Measurements from ENCODE around the gene FAM193B. TPM values are rescaled to one million over a fixed set of nuclear protein-coding genes. Genes with fewer than 3 reads are reported as not detected.

The FAM193B gene
- total and polyA plus RNA-seq, 7 experiments from 2014 or later = 4.1 to 275 (median 157) TPM

DNA sequence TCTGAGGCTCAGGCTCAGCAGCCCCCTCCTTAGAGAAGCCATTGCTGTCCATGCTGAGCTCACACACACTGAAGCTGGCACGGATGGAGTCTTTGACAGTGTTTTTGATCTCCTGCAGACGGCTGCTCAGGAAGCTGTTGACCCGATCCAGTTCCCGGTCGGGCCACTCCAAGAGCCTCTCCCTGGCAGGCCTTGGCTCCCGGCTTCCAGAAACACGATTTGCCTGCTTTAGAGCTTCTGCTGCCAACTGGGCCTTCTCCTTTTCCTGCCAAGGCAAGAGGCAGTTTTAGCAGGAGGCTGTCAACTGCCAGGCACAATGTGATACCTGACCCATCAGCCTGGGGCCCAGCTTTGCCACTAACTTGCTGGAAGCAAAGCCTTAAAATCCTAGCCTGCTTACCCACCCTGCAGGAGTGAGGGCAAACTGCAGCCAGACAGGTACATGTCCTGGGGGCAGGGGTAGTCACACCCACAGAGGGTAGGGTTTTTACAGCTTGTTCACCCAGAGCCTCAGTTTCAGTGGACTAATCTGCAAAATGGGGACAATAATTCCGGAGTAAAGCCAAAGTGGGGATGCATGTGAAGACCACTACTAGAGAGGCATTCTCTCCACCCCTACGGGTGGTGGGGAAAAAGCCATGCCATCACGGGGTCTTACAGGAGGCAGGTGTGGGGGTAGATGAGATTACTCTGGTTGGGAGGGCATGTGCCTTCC, 29.3 kb downstream of the FAM193B start:
- intact Hi-C loops (cut with micrococcal nuclease) = no loop called here
- POLR2A ChIA-PET = interaction anchor here (1.0 kb wide), 1 partner anchor 9 kb away, joined by 3 read pairs; no protein-coding TSS in a partner anchor
- no peak for ATAC-seq
- no peak overlapping the region for H3K27ac Mint-ChIP-seq
- H3K27me3 Mint-ChIP-seq = no peaks in the 10 kb centered on the region
- peaks cover 0 to 7% (median 4%) of the 10 kb centered on the region in 5 donors for H3K36me3 Mint-ChIP-seq
- DNase-seq = no peak
- H3K4me3 Mint-ChIP-seq = no peak overlapping the region
- no peaks in the 10 kb centered on the region for H3K9me3 ChIP-seq (ENCODE audit: control insufficient read depth in 2 of 3, low read length in 3 of 3)
- peaks cover 0 to 6% of the 10 kb centered on the region in 2 donors for H3K4me1 ChIP-seq (ENCODE audit: control insufficient read depth in 2 of 2, insufficient read depth in 2 of 2, low read length in 2 of 2)
- no peak overlapping the region for H3K27ac ChIP-seq (ENCODE audit: low read depth, low read length)
- peaks cover 0 to 89% (median 10%) of the 10 kb centered on the region in 3 experiments for H3K36me3 ChIP-seq (ENCODE audit: control insufficient read depth in 2 of 3, insufficient read depth in 3 of 3, low read length in 3 of 3)
- peaks cover 6 to 20% (median 11%) of the 10 kb centered on the region in 7 donors for H3K4me1 Mint-ChIP-seq
- CTCF ChIA-PET = interaction anchor here (1.1 kb wide), 1 partner anchor 221 kb away, joined by 3 read pairs; the partner anchor contains the start of gene PRELID1
- no peaks in the 10 kb centered on the region for H3K9me3 Mint-ChIP-seq
- no peaks in the 10 kb centered on the region for H3K27me3 ChIP-seq (ENCODE audit: control insufficient read depth in 2 of 2, insufficient read depth in 2 of 2, low read length in 2 of 2)
- no peak overlapping the region for H3K4me3 ChIP-seq (ENCODE audit: low read length)

DNA sequence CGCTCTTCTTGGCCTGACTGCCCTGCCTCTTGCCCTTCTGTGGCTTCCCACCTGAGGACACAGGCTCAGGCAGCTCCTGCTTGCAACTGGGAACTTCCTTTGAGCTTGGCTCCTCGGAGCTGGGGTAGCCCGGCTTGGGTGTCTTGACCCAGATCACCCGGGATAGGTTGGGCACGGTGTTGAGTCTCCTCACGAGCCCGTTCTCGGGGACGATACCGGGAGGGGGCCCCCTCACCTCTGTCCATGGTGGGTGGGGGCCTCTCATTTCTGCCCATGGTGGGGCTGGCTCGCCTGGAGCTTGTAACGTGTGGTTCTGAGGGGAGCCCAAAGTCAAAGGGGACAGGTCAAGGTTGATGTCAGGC, 29.8 kb downstream of the FAM193B start:
- Histone ChIP-seq H3K36me3 (ENCODE audit: control insufficient read depth in 2 of 3, insufficient read depth in 3 of 3, low read length in 3 of 3) (peaks cover 0 to 84% (median 6%) of the 10 kb centered on the region in 3 experiments), H3K9me3 (ENCODE audit: control insufficient read depth in 2 of 3, low read length in 3 of 3) (no peaks in the 10 kb centered on the region), H3K27ac (ENCODE audit: low read depth, low read length) (no peak overlapping the region), H3K27me3 (ENCODE audit: control insufficient read depth in 2 of 2, insufficient read depth in 2 of 2, low read length in 2 of 2) (no peaks in the 10 kb centered on the region), H3K4me1 (ENCODE audit: control insufficient read depth in 2 of 2, insufficient read depth in 2 of 2, low read length in 2 of 2) (peaks cover 0 to 6% of the 10 kb centered on the region in 2 donors), H3K4me3 (ENCODE audit: low read length) (no peak overlapping the region)
- Mint-ChIP-seq H3K9me3 (no peaks in the 10 kb centered on the region), H3K27ac (no peak overlapping the region), H3K36me3 (peaks cover 0 to 6% (median 4%) of the 10 kb centered on the region in 5 donors), H3K27me3 (no peaks in the 10 kb centered on the region), H3K4me3 (no peak overlapping the region), H3K4me1 (peaks cover 12 to 25% (median 17%) of the 10 kb centered on the region in 7 donors)
- POLR2A ChIA-PET = interaction anchor here (0.6 kb wide), 1 partner anchor 628 kb away, joined by 4 read pairs; no protein-coding TSS in a partner anchor
- CTCF ChIA-PET = interaction anchor here (1.1 kb wide), 1 partner anchor 221 kb away, joined by 3 read pairs; the partner anchor contains the start of gene PRELID1
- ATAC-seq = no peak
- DNase-seq = no peak
- intact Hi-C loops (cut with micrococcal nuclease) = no loop called here

DNA sequence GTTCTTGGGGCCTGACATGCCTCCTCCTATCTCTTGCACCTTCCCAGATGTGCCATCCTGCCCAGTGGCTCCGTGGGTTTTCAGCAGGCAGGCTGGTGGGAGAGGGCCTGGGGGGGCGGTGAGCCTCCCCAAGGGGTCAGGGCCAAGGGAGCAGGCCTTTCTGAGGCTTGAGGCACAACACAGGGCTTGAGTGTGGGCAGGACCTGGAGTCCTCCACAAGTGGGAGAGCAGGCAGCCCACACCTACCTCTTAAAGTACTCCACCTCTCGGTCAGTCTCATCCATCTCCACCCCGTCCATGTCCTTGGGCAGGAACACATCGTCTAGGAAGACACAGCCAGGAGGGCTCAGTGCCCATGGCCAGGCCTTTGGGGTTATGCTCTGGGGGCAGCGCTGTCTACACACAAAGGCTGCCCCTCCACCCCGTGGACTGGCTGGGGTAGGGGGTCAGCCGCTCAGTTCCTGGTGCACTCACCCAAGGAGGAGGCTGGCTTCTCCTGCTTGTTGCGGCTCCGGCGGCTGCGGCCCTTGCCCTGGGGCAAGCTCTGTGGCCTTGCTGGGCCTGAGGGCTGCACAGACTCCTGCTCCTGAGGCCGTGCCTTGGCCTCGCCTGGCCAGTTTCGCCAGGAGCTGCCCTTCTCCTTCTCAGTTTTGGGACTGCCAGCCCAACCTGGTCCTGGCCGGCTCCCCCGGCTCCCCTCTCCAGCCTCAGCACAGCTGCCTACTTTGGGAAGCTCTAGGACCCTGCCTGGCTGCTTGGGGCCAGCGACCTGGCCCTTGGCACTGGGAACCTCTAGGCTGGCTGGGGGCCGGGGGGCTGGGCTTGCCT, 30.4 kb downstream of the FAM193B start:
- H3K4me1 ChIP-seq (ENCODE audit: control insufficient read depth in 2 of 2, insufficient read depth in 2 of 2, low read length in 2 of 2) = peaks cover 6% of the 10 kb centered on the region in 2 donors
- H3K9me3 Mint-ChIP-seq = no peaks in the 10 kb centered on the region
- H3K4me1 Mint-ChIP-seq = peaks cover 15 to 28% (median 22%) of the 10 kb centered on the region in 7 donors
- H3K36me3 ChIP-seq (ENCODE audit: control insufficient read depth in 2 of 3, insufficient read depth in 3 of 3, low read length in 3 of 3) = peaks cover 0 to 78% (median 3%) of the 10 kb centered on the region in 3 experiments
- no peak for DNase-seq
- H3K27me3 Mint-ChIP-seq = no peaks in the 10 kb centered on the region
- peaks cover 0 to 6% (median 3%) of the 10 kb centered on the region in 5 donors for H3K36me3 Mint-ChIP-seq
- intact Hi-C loops (cut with micrococcal nuclease) = no loop called here
- POLR2A ChIA-PET = interaction anchor here (0.6 kb wide), 1 partner anchor 629 kb away, joined by 4 read pairs; no protein-coding TSS in a partner anchor
- H3K27ac ChIP-seq (ENCODE audit: low read depth, low read length) = no peak overlapping the region
- H3K4me3 Mint-ChIP-seq = no peak overlapping the region
- CTCF ChIA-PET = interaction anchor here (1.1 kb wide), 1 partner anchor 220 kb away, joined by 3 read pairs; the partner anchor contains the start of gene PRELID1
- no peak for ATAC-seq
- no peaks in the 10 kb centered on the region for H3K9me3 ChIP-seq (ENCODE audit: control insufficient read depth in 2 of 3, low read length in 3 of 3)
- H3K27me3 ChIP-seq (ENCODE audit: control insufficient read depth in 2 of 2, insufficient read depth in 2 of 2, low read length in 2 of 2) = no peaks in the 10 kb centered on the region
- H3K27ac Mint-ChIP-seq = peak overlapping the region in 1 of 9 donors; percentile 56
- H3K4me3 ChIP-seq (ENCODE audit: low read length) = no peak overlapping the region

DNA sequence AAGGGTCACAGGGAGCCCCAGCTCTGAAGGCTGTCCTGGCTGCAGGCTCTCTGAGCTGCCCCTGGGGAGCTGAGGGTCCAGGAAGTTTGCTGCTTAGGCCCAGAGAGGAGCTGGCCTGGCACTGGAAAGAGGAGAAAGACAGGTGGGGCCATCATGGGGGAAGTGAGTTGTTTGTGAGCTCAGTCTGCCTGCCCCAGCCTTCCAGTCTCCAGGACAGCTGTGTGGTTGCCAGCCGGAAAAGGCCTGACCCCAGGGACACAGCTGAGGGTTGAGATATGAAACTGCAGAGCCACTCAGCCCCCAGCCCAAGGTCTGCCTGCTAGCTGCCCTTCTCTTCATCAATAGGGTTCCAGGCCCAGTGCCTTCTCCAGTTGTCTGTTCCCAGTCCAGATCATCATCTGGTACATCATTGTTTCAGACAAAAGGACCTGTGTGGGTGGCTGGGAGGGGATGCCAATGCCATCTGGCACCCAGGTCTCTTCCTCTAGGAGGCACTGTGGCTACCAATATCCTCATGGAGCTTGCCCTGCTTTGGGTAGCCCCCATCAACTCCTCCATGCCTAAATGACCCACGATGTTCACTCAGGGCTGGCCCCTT, 33.3 kb downstream of the FAM193B start:
- no peaks in the 10 kb centered on the region for H3K9me3 Mint-ChIP-seq

DNA sequence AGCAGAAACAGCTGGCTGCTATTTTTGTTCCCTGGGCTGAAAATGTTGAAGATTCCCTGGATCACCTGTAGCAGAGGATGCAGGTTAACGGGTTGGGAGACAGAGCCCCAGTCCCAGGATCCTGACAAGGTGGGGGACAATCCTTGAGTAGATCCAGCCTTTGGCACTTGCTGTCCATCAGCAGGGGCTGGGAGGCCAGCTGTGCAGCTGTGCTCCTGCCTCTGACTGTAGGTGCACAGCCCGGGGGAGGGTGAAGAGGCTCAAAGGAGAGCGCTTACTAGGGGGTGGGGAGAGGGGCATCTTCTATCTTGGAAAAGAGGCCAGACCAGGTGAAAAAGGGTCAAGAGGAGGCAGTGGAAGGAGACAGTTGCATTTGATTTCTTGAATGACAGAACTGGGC, 34.1 kb downstream of the FAM193B start:
- no peak for ATAC-seq
- Histone ChIP-seq H3K27me3 (ENCODE audit: control insufficient read depth in 2 of 2, insufficient read depth in 2 of 2, low read length in 2 of 2) (no peaks in the 10 kb centered on the region), H3K4me3 (ENCODE audit: low read length) (no peak overlapping the region), H3K27ac (ENCODE audit: low read depth, low read length) (no peak overlapping the region), H3K9me3 (ENCODE audit: control insufficient read depth in 2 of 3, low read length in 3 of 3) (no peaks in the 10 kb centered on the region), H3K36me3 (ENCODE audit: control insufficient read depth in 2 of 3, insufficient read depth in 3 of 3, low read length in 3 of 3) (peaks cover 0 to 51% (median 0%) of the 10 kb centered on the region in 3 experiments), H3K4me1 (ENCODE audit: control insufficient read depth in 2 of 2, insufficient read depth in 2 of 2, low read length in 2 of 2) (peaks cover 15 to 17% of the 10 kb centered on the region in 2 donors)
- peaks cover 35 to 52% (median 42%) of the 10 kb centered on the region in 7 donors for H3K4me1 Mint-ChIP-seq
- no peak for DNase-seq
- ChIA-PET POLR2A (interaction anchor here (1.4 kb wide), 1 partner anchor 79 kb away, joined by 3 read pairs; no protein-coding TSS in a partner anchor), CTCF (interaction anchor here (0.7 kb wide), 1 partner anchor 130 kb away, joined by 3 read pairs; no protein-coding TSS in a partner anchor)
- H3K9me3 Mint-ChIP-seq = no peaks in the 10 kb centered on the region
- peak overlapping the region in 4 of 10 donors; percentile 32 to 59 (median 42) for H3K4me3 Mint-ChIP-seq
- intact Hi-C loops (cut with micrococcal nuclease) = no loop called here
- H3K27me3 Mint-ChIP-seq = peaks cover 0 to 2% (median 0%) of the 10 kb centered on the region in 5 donors
- peak overlapping the region in 4 of 9 donors; percentile 54 to 83 (median 64) for H3K27ac Mint-ChIP-seq
- H3K36me3 Mint-ChIP-seq = peaks cover 3 to 20% (median 10%) of the 10 kb centered on the region in 5 donors

More for the DNA sequence above, 33.3 kb downstream of the FAM193B start:
- POLR2A ChIA-PET = interaction anchor here (1.4 kb wide), 2 partner anchors 10 to 78 kb away, joined by 3 read pairs; no protein-coding TSS in a partner anchor
- peak overlapping the region in 5 of 9 donors; percentile 30 to 72 (median 62) for H3K27ac Mint-ChIP-seq
- Histone ChIP-seq H3K9me3 (ENCODE audit: control insufficient read depth in 2 of 3, low read length in 3 of 3) (no peaks in the 10 kb centered on the region), H3K36me3 (ENCODE audit: control insufficient read depth in 2 of 3, insufficient read depth in 3 of 3, low read length in 3 of 3) (peaks cover 0 to 54% (median 0%) of the 10 kb centered on the region in 3 experiments), H3K4me3 (ENCODE audit: low read length) (no peak overlapping the region), H3K27me3 (ENCODE audit: control insufficient read depth in 2 of 2, insufficient read depth in 2 of 2, low read length in 2 of 2) (no peaks in the 10 kb centered on the region), H3K4me1 (ENCODE audit: control insufficient read depth in 2 of 2, insufficient read depth in 2 of 2, low read length in 2 of 2) (peaks cover 9 to 12% of the 10 kb centered on the region in 2 donors), H3K27ac (ENCODE audit: low read depth, low read length) (peak overlapping the region; percentile 24)
- H3K4me1 Mint-ChIP-seq = peaks cover 28 to 44% (median 34%) of the 10 kb centered on the region in 7 donors
- peaks cover 3 to 14% (median 5%) of the 10 kb centered on the region in 5 donors for H3K36me3 Mint-ChIP-seq
- CTCF ChIA-PET = interaction anchor here (0.7 kb wide), 2 partner anchors 24 to 130 kb away, joined by 3 read pairs; no protein-coding TSS in a partner anchor
- DNase-seq (no peak), ATAC-seq (no peak)
- intact Hi-C loops (cut with micrococcal nuclease) = no loop called here
- peaks cover 0 to 2% (median 0%) of the 10 kb centered on the region in 5 donors for H3K27me3 Mint-ChIP-seq
- H3K4me3 Mint-ChIP-seq = peak overlapping the region in 1 of 10 donors; percentile 32

Measured in naive thymus-derived CD4-positive, alpha-beta T cell (primary cell).